Astrocyte of the spinal cord (primary cell): ENCODE results near the gene DAB1.

Source experiments
- DNase-seq: peaks from one replicate; pipeline ENCODE4 v3.0.0; 2011; ENCODE audit warnings: low read depth, low spot score
- H3K4me3 ChIP-seq: 2 replicates; pipeline ENCODE4 v1.5.1; 2011; ENCODE audit warnings: low read depth, mild to moderate bottlenecking, low read length, moderate library complexity
- in situ Hi-C: cut with HindIII; loops from 2 replicates; pipeline ENCODE4 v1.10.0; 2017; ENCODE audit warnings: low sequenced_read_pairs
- TF ChIP-seq, protein P1 (sequence below): IDR thresholded peaks from 2 replicates; pipeline ENCODE4 v1.5.1; 2012; ENCODE audit warnings: low read depth, mild to moderate bottlenecking, low read length, inconsistent platforms

DAB1 gene

DNA sequence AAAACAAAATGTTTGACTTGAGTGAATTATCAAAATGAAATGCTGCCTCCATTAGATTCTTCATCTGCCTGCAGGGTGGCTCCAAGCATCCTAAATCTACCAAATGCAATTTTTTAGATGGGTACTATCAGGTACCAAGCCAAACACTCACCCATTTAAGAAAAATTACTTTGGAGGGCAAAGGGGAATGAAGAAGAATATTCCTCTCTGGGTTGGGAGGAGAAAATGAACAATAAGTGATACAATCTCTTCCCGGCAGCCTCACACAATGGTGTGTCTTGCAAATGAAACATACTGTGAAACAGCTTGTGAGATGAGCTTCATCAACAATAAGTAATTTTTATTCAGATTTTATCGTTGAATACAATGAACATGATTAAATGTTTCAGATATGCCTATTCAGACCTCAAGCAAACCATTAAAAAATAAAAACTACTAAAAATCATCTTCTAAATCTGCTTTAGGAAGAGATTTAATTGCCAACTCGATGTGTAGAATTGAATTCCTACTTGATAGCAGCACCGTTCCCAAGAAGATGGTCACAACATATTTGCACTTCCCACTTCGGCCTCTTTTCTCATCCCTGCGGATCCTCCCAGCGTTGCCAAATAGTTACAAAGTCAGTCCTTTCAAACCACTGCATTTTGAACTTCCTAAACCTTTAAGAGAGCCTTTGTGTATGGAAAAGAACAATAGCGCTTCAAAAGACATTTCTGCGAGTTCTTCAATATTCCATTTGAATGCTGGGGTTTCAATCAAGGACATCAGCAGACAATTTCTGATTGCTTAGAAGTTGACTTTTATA, 2.7 kb downstream of the DAB1 start:
- in situ Hi-C loops: no loop called here
- no peak for DNase-seq
- TF ChIP-seq, protein P1, sequence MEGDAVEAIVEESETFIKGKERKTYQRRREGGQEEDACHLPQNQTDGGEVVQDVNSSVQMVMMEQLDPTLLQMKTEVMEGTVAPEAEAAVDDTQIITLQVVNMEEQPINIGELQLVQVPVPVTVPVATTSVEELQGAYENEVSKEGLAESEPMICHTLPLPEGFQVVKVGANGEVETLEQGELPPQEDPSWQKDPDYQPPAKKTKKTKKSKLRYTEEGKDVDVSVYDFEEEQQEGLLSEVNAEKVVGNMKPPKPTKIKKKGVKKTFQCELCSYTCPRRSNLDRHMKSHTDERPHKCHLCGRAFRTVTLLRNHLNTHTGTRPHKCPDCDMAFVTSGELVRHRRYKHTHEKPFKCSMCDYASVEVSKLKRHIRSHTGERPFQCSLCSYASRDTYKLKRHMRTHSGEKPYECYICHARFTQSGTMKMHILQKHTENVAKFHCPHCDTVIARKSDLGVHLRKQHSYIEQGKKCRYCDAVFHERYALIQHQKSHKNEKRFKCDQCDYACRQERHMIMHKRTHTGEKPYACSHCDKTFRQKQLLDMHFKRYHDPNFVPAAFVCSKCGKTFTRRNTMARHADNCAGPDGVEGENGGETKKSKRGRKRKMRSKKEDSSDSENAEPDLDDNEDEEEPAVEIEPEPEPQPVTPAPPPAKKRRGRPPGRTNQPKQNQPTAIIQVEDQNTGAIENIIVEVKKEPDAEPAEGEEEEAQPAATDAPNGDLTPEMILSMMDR: no peak
- no peak overlapping the region for H3K4me3 ChIP-seq

DNA sequence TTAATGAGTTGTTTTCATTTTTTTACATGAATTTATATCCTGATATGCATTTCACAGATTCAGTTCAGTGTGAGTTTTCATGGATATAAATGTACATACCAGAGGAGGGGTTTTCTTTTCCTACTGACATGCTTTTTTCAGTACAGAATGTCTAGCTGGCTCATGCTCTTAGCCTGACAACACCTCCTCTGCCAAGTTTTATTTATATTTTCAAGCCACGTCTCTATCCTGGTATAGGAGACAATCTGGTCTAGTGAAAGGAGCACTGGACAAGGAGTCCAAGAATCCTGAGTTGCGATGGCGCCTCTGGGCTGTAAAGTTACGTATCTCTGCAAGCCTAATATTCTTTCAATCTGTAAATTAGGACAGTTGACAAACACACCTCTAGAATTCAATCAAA, 4.9 kb downstream of the DAB1 start:
- TF ChIP-seq, protein P1: no peak
- no peak for DNase-seq
- H3K4me3 ChIP-seq: no peak overlapping the region
- in situ Hi-C loops: no loop called here

- in situ Hi-C loops: no loop called here
- peak; percentile 88 for DNase-seq
- TF ChIP-seq, protein P1: no peak
- H3K4me3 ChIP-seq: no peak overlapping the region
Observed at GRCh38 chr1:57411262-57411661, 12.6 kb downstream of the DAB1 start.

- no peak overlapping the region for H3K4me3 ChIP-seq
- no peak for DNase-seq
- TF ChIP-seq, protein P1: no peak
- in situ Hi-C loops: no loop called here
Observed at GRCh38 chr1:57410508-57410907, 13.4 kb downstream of the DAB1 start.

GRCh38 chr1:57407928-57408327, 15.9 kb downstream of the DAB1 start:
- TF ChIP-seq, protein P1: no peak
- no peak for DNase-seq
- in situ Hi-C loops: no loop called here
- no peak overlapping the region for H3K4me3 ChIP-seq

DNA sequence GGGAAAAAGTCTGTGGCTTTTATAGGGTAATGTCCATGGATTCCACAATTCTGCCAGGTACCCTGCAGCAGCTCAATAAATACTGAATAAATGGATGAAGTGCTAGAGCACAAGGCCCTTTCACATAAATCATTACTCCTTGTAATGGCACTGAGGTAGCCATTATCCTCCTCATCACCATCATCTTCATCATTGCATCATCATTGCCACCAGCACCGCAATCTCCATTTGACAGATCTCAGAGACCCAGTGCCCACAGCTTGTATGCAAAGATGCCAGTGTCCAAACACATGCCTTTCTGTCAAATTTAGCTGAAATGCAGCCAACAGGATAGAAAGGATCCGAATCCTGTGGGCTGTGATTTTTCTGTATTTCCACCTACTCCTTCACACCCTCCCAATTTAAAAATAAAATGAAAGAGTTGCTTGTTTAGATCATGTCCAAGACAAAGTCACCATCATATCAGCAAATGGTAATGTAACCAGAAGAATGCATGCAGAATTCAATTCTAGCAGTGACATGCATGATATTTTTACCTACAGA, 17.4 kb downstream of the DAB1 start:
- TF ChIP-seq, protein P1: no peak
- no peak overlapping the region for H3K4me3 ChIP-seq
- DNase-seq: no peak
- in situ Hi-C loops: no loop called here
